HCT116 (cell line): ENCODE results near the gene ADGRB3.

Source experiments
- EZH2 ChIP-seq: fragments of 200-600 bp; sonication (generic); IDR thresholded peaks from 2 replicates; pipeline ENCODE4 v1.6.1; 2017; ENCODE audit warnings: antibody characterized with exemption, mixed run types
- JUND ChIP-seq: IDR thresholded peaks from 2 replicates; pipeline ENCODE4 v1.6.1; 2012
- POLR2A ChIP-seq: IDR thresholded peaks from 2 replicates; pipeline ENCODE4 v1.7.0; 2011; ENCODE audit warnings: borderline replicate concordance; ENCODE audit not compliant: insufficient read depth, insufficient read length; ENCODE audit errors: extremely low read depth
- POLR2AphosphoS5 ChIP-seq: IDR thresholded peaks from 2 replicates; pipeline ENCODE4 v1.6.1; 2011; ENCODE audit warnings: mild to moderate bottlenecking, low read depth, low read length, moderate library complexity
- ZFX ChIP-seq: fragments of 450-650 bp; IDR thresholded peaks from 2 replicates; pipeline ENCODE4 v1.6.1; 2017
- ZNF274 ChIP-seq: fragments of 200-500 bp; sonication (Bioruptor generic); IDR thresholded peaks from 2 replicates; pipeline ENCODE4 v1.6.1; 2014; ENCODE audit warnings: mild to moderate bottlenecking, low read depth, low read length, inconsistent platforms
- TF ChIP-seq, protein P1 (sequence below): IDR thresholded peaks from 2 replicates; pipeline ENCODE4 v1.6.1; 2012

DNA sequence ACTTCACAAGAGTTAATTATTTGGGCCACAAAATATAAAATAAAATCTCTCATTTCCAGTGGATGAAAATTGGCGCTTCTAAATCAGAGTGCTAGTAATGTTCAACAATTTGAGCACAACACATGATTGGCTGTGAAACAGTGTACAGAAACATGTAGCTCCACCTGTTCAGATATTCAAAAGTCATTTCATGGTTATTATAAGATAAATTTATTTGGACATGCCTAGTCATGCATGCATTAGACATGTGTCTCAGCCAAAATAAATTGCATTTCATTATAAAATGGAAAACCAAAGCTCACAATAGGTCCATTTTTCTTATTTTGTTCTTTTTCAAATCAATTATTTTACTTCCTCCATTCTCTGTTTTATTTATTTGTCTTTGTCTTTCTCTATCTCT is 786.9 kb downstream of the ADGRB3 start:
- TF ChIP-seq POLR2A (no peak), ZNF274 (no peak), JUND (no peak), EZH2 (no peak), POLR2AphosphoS5 (no peak), ZFX (no peak)
- TF ChIP-seq, protein P1, sequence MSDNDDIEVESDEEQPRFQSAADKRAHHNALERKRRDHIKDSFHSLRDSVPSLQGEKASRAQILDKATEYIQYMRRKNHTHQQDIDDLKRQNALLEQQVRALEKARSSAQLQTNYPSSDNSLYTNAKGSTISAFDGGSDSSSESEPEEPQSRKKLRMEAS, result no peak
